Hematopoietic multipotent progenitor cell treated with erythropoietin and hydrocortisone succinate and interleukin-3 and kit ligand, for 8 days (in vitro differentiated cells): ENCODE measurements around the gene TSPAN19.
"Not testable (repeated sequence)": the region's sequence is repeated elsewhere in the genome, so short reads cannot be mapped to it uniquely, and the experiment has no call there.

ENCODE experiments used
- DNase-seq: peaks from one replicate; pipeline ENCODE4 v3.0.0-alpha.2; 2015

The TSPAN19 gene

GRCh38 chr12:85036234-85036707 is at the start of gene TSPAN19, which contains the start of gene LRRIQ1:
Gene TSPAN19 (minus strand): TSS chr12:85036277. CDS start chr12:85029946, 6,331 bp downstream.
Gene LRRIQ1 (plus strand): TSS chr12:85036351. CDS start chr12:85038177, 1,826 bp downstream.
- peak; percentile 18 for DNase-seq

- no peak for DNase-seq
Observed at GRCh38 chr12:85085066-85085465, 49.0 kb upstream of the TSPAN19 start.

GRCh38 chr12:85076688-85077430 is 40.8 kb upstream of the TSPAN19 start:
- DNase-seq = peak; percentile 37

GRCh38 chr12:85072826-85073225 is 36.7 kb upstream of the TSPAN19 start:
- DNase-seq = no peak

- DNase-seq = no peak
Observed at GRCh38 chr12:85065837-85066482, 29.9 kb upstream of the TSPAN19 start.

- DNase-seq = no peak
Observed at GRCh38 chr12:85060916-85061315, 24.8 kb upstream of the TSPAN19 start.

GRCh38 chr12:85059594-85059993 is 23.5 kb upstream of the TSPAN19 start:
- no peak for DNase-seq

- no peak for DNase-seq
Observed at GRCh38 chr12:85058339-85058738, 22.3 kb upstream of the TSPAN19 start.

- DNase-seq = peak; percentile 43
Observed at GRCh38 chr12:85057370-85057963, 21.4 kb upstream of the TSPAN19 start.

- no peak for DNase-seq
Observed at GRCh38 chr12:85043829-85044228, 7.8 kb upstream of the TSPAN19 start.

GRCh38 chr12:85041395-85041794 is 5.3 kb upstream of the TSPAN19 start:
- DNase-seq = no peak

- DNase-seq = no peak
Observed at GRCh38 chr12:85036733-85037132, 656 bp upstream of the TSPAN19 start.

GRCh38 chr12:85029456-85029855 is 6.6 kb downstream of the TSPAN19 start:
- peak; percentile 32 for DNase-seq

GRCh38 chr12:85018098-85018497 is 18.0 kb downstream of the TSPAN19 start:
- no peak for DNase-seq

GRCh38 chr12:85017618-85018017 is 18.5 kb downstream of the TSPAN19 start:
- no peak for DNase-seq

- no peak for DNase-seq
Observed at GRCh38 chr12:85017133-85017532, 18.9 kb downstream of the TSPAN19 start.

GRCh38 chr12:85016413-85016812 is 19.7 kb downstream of the TSPAN19 start:
- DNase-seq = no peak

GRCh38 chr12:85007836-85008235 is 28.2 kb downstream of the TSPAN19 start:
- DNase-seq = no peak

- DNase-seq = no peak
Observed at GRCh38 chr12:85006206-85006605, 29.9 kb downstream of the TSPAN19 start.

- no peak for DNase-seq
Observed at GRCh38 chr12:85005615-85006014, 30.5 kb downstream of the TSPAN19 start.

GRCh38 chr12:85005047-85005446 is 31.0 kb downstream of the TSPAN19 start:
- not testable (repeated sequence) for DNase-seq

GRCh38 chr12:85004204-85004603 is 31.9 kb downstream of the TSPAN19 start:
- no peak for DNase-seq

GRCh38 chr12:85002778-85003296 is 33.2 kb downstream of the TSPAN19 start:
- DNase-seq = no peak

GRCh38 chr12:85000729-85001128 is 35.3 kb downstream of the TSPAN19 start:
- no peak for DNase-seq
